Lung (tissue), 12 donors: Measurements from ENCODE around the gene TOP2A. TPM values are rescaled to one million over a fixed set of nuclear protein-coding genes. Genes with fewer than 3 reads are reported as not detected.
A peak's percentile ranks its signal among the peaks of the same experiment; 100 is the strongest.

Source experiments
- ATAC-seq: fragments of 200-7000 bp; cut with Tn5 transposase; one replicate; pipeline ENCODE4 v1.9.1; 2020; ENCODE audit warnings: moderate number of reproducible peaks; ENCODE audit not compliant: insufficient read depth, low FRiP score
- DNase-seq, 3 donors: peaks; one replicate each; pipeline ENCODE4 v3.0.0-alpha.2; 2013 to 2017
- H3K27ac ChIP-seq, 2 donors: one replicate each; pipeline ENCODE4 v1.5.1; 2013; ENCODE audit warnings: mild to moderate bottlenecking in 2 of 2, moderate library complexity in 2 of 2, control low read depth in 1 of 2, inconsistent platforms in 1 of 2, low read depth in 1 of 2, low read length in 1 of 2
- H3K27me3 ChIP-seq, 3 donors: one replicate each; pipeline ENCODE4 v1.5.1; 2013; ENCODE audit warnings: low read length in 2 of 3; ENCODE audit not compliant: control insufficient read depth in 3 of 3, insufficient read depth in 3 of 3
- H3K36me3 ChIP-seq, 4 donors: one replicate each; pipeline ENCODE4 v1.5.1; 2013; ENCODE audit warnings: low read length in 4 of 4, mild to moderate bottlenecking in 1 of 4, moderate library complexity in 1 of 4; ENCODE audit not compliant: control insufficient read depth in 4 of 4, insufficient read depth in 4 of 4
- H3K4me1 ChIP-seq, 5 donors: one replicate each; pipeline ENCODE4 v1.5.1; 2013; ENCODE audit warnings: low read length in 5 of 5, mild to moderate bottlenecking in 2 of 5, moderate library complexity in 1 of 5; ENCODE audit not compliant: control insufficient read depth in 5 of 5, insufficient read depth in 5 of 5
- H3K4me3 ChIP-seq: one replicate; pipeline ENCODE4 v1.5.1; 2013; ENCODE audit warnings: mild to moderate bottlenecking, control low read depth, moderate library complexity
- H3K9ac ChIP-seq, 2 donors: one replicate each; pipeline ENCODE4 v1.5.1; 2013; ENCODE audit warnings: low read length in 2 of 2, control low read depth in 1 of 2; ENCODE audit not compliant: insufficient read depth in 1 of 2
- H3K9me3 ChIP-seq, 4 donors: one replicate each; pipeline ENCODE4 v1.5.1; 2013; ENCODE audit warnings: low read length in 3 of 4, mild to moderate bottlenecking in 1 of 4, moderate library complexity in 1 of 4; ENCODE audit not compliant: control insufficient read depth in 4 of 4, insufficient read depth in 3 of 4
- WGBS, 2 donors: extraction: QIAGEN DNeasy Blood & Tissue Kit; methylation state at CpG; one replicate each; pipeline ENCODE4 v1.1.7; 2013; 5-methylcytosine and 5-hydroxymethylcytosine counted together
- polyA plus RNA-seq, 2 donors: library from polyadenylated mRNA; stranded (reverse); fragments of 200-250 nt; gene quantifications; one replicate each; pipeline ENCODE4 v1.2.1, GENCODE V29; 2013
- total RNA-seq, 2 donors: library from RNA; depleted of rRNA in 1 of 2; stranded (reverse); fragments of >200 nt in 1 of 2; gene quantifications; one replicate each; pipeline ENCODE4 v1.2.1, GENCODE V29; 2014 to 2021
- TF ChIP-seq, protein P1 (sequence below): IDR thresholded peaks from 2 replicates; pipeline ENCODE4 v1.5.1; 2012; ENCODE audit warnings: mild to moderate bottlenecking; ENCODE audit errors: control extremely low read depth, extremely low read depth
- donor health status: control.
- donor health status: control.
- donor health status: Bipolar disorder and iron deficiency.
- donor health status: healthy.
- donor health status: DM: yes; HTN: yes; CAD: no.

TOP2A gene
- total and polyA plus RNA-seq, 4 donors = 2.6 to 21.6 (median 9.6) TPM

DNA sequence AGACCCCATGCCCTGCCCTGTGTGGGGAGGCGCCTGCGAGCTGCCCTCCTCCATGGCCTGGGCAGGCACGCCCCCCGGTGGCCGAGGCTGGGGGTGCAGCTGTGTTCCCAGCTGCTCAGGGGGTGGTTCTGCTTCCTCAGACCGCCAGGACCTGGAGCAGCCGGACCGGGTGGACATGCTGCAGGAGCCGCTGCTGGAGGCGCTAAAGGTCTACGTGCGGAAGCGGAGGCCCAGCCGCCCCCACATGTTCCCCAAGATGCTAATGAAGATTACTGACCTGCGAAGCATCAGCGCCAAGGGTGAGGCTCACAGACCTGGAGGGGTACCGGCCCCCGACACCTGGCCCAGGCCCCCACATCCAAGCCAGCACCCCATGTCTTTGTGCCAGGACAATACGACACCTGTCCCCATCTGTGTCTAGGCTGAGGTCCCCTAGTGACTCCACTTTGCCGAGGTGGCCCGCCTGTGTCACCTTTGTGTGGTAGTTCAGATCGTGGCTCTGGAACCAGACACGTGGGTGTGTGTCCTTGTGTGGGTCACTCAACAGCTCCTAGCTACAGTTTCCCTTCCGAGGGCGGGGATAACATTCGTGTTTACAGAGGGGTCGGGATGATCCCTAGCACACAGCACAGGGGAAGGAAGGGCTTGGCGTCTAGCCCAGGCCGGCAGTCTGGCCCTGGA lies 62.4 kb downstream of the TOP2A start:
- peaks cover 0 to 36% (median 10%) of the 10 kb centered on the region in 5 donors for H3K4me1 ChIP-seq
- no peak overlapping the region for H3K4me3 ChIP-seq
- H3K9me3 ChIP-seq = no peaks in the 10 kb centered on the region
- H3K27me3 ChIP-seq = no peaks in the 10 kb centered on the region
- H3K27ac ChIP-seq = peak overlapping the region in 1 of 2 donors; percentile 2
- H3K9ac ChIP-seq = no peak overlapping the region
- peak; percentile 70 to 83 (median 74) for DNase-seq
- 49% methylated on average over 29 of the region's 29 CpGs for WGBS, 2 donors
- peaks cover 0 to 49% (median 20%) of the 10 kb centered on the region in 4 donors for H3K36me3 ChIP-seq
- TF ChIP-seq, protein P1, sequence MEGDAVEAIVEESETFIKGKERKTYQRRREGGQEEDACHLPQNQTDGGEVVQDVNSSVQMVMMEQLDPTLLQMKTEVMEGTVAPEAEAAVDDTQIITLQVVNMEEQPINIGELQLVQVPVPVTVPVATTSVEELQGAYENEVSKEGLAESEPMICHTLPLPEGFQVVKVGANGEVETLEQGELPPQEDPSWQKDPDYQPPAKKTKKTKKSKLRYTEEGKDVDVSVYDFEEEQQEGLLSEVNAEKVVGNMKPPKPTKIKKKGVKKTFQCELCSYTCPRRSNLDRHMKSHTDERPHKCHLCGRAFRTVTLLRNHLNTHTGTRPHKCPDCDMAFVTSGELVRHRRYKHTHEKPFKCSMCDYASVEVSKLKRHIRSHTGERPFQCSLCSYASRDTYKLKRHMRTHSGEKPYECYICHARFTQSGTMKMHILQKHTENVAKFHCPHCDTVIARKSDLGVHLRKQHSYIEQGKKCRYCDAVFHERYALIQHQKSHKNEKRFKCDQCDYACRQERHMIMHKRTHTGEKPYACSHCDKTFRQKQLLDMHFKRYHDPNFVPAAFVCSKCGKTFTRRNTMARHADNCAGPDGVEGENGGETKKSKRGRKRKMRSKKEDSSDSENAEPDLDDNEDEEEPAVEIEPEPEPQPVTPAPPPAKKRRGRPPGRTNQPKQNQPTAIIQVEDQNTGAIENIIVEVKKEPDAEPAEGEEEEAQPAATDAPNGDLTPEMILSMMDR = peak; percentile 93
- ATAC-seq = peak; percentile 38

DNA sequence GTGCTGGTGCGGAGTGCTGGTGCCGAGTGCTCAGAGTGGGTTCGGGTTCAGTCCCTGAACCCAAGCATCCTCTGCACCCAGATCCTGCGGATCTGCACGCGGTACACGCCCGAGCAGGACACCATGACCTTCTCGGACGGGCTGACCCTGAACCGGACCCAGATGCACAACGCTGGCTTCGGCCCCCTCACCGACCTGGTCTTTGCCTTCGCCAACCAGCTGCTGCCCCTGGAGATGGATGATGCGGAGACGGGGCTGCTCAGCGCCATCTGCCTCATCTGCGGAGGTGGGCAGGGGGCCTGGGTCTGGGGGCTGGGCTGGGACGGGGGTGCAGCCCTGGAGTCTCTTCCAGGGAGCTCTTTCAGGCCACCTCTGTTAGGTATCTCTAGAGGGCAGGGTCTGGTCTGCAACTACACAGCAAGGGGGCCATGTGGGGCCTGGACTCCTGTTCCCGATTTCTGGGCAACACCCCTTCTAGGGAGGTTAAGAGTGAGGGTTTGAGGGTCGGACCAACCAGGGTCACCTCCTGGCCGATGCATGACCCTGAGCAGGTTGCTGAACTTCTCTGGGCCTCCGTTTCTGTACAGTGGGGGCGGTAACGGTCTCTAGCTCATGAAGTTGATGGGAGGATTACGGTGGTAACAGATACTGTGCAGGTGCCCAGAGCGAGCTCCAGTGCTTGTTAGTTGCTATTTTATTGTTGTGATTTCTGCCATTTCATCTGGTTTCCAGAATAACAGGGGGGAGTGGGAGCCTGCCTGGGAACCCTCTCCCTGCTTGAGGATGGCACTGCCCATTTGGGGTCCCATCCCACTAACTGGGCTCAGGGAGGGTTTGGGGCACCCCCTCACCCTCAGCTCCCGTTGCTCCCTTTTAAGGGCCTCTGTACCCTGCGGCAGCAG lies 63.2 kb downstream of the TOP2A start:
- TF ChIP-seq, protein P1 = no peak
- no peaks in the 10 kb centered on the region for H3K9me3 ChIP-seq
- peaks cover 0 to 56% (median 25%) of the 10 kb centered on the region in 4 donors for H3K36me3 ChIP-seq
- no peak overlapping the region for H3K9ac ChIP-seq
- no peak overlapping the region for H3K27ac ChIP-seq
- peaks cover 4 to 44% (median 17%) of the 10 kb centered on the region in 5 donors for H3K4me1 ChIP-seq
- DNase-seq (peak in 1 of 3 donors; percentile 12), ATAC-seq (no peak)
- H3K4me3 ChIP-seq = no peak overlapping the region
- 82 to 89% methylated on average over 30 of the region's 30 CpGs for WGBS, 2 donors
- no peaks in the 10 kb centered on the region for H3K27me3 ChIP-seq

DNA sequence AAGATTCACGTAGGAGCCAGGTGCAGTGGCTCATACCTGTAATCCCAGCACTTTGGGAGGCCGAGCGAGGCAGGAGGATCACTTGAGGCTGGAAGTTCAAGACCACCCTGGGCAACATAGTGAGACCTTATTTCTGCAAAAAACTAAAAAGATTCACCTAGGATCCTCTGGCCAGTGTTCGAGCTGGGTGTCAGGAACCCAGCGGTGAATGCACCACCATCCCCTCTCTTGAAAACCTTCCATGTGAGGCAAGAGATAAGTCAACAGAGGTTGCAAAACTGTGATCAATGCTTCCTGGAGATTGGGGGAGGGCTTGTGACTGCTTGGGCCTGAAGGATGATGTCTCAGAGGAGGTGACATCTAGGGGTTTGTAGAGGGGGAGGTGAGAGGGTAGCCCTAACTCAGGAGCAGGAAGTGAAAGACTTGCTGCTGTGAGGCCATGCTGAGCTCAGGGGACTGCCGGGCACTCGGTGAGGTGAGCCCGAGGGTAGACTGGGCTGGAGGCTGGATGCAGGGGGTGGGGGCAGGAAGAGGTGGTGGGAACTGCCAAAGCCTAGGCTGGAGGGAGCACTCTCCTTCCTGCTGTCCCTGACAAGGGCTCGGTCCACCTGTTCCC lies 64.8 kb downstream of the TOP2A start:
- WGBS, 2 donors = 38 to 51% methylated on average over 9 of the region's 9 CpGs
- Histone ChIP-seq H3K36me3 (peaks cover 0 to 67% (median 38%) of the 10 kb centered on the region in 4 donors), H3K27me3 (no peaks in the 10 kb centered on the region), H3K4me1 (peaks cover 16 to 57% (median 29%) of the 10 kb centered on the region in 5 donors), H3K4me3 (no peak overlapping the region), H3K9ac (no peak overlapping the region), H3K27ac (peak overlapping the region in 1 of 2 donors; percentile 32), H3K9me3 (no peaks in the 10 kb centered on the region)
- TF ChIP-seq, protein P1 = no peak
- ATAC-seq = no peak
- DNase-seq = no peak
